GM19238 (cell line): ENCODE data around the gene PLA2G4F.

Source experiments
- DNase-seq: peaks from one replicate; pipeline ENCODE4 v3.0.0; 2011; ENCODE audit warnings: low spot score; ENCODE audit not compliant: insufficient read length

Gene PLA2G4F

GRCh38 chr15:42166225-42166940 lies 9.9 kb upstream of the PLA2G4F start:
- no peak for DNase-seq

GRCh38 chr15:42165106-42165505 lies 8.7 kb upstream of the PLA2G4F start:
- no peak for DNase-seq

GRCh38 chr15:42163947-42164550 lies 7.6 kb upstream of the PLA2G4F start:
- no peak for DNase-seq

- DNase-seq: no peak
Observed at GRCh38 chr15:42163291-42163690, 6.9 kb upstream of the PLA2G4F start.

GRCh38 chr15:42160136-42160535 lies 3.7 kb upstream of the PLA2G4F start:
- DNase-seq: no peak

GRCh38 chr15:42159381-42160015 lies 3.1 kb upstream of the PLA2G4F start:
- DNase-seq: no peak

GRCh38 chr15:42158941-42159340 lies 2.5 kb upstream of the PLA2G4F start:
- no peak for DNase-seq

- DNase-seq: no peak
Observed at GRCh38 chr15:42157981-42158765, 1.7 kb upstream of the PLA2G4F start.

- no peak for DNase-seq
Observed at GRCh38 chr15:42157381-42157780, 945 bp upstream of the PLA2G4F start.

- DNase-seq: no peak
Observed at GRCh38 chr15:42155546-42156242, 742 bp downstream of the PLA2G4F start.

GRCh38 chr15:42154956-42155355 lies 1.5 kb downstream of the PLA2G4F start:
- DNase-seq: no peak

- DNase-seq: no peak
Observed at GRCh38 chr15:42154212-42154941, 2.1 kb downstream of the PLA2G4F start.

GRCh38 chr15:42153874-42154211 lies 2.6 kb downstream of the PLA2G4F start:
- DNase-seq: no peak

GRCh38 chr15:42152921-42153698 lies 3.3 kb downstream of the PLA2G4F start:
- no peak for DNase-seq

- no peak for DNase-seq
Observed at GRCh38 chr15:42152196-42152920, 4.1 kb downstream of the PLA2G4F start.

GRCh38 chr15:42151736-42152135 lies 4.7 kb downstream of the PLA2G4F start:
- no peak for DNase-seq

- DNase-seq: no peak
Observed at GRCh38 chr15:42151141-42151561, 5.3 kb downstream of the PLA2G4F start.

GRCh38 chr15:42150219-42150970 lies 6.0 kb downstream of the PLA2G4F start:
- no peak for DNase-seq
